ENCODE results near the gene C19orf25. TPM values are rescaled to one million over a fixed set of nuclear protein-coding genes. Genes with fewer than 3 reads are reported as not detected.

The C19orf25 gene
- total and polyA plus RNA-seq, 2 of the 13 experiments (the other 11 are each of a cell fraction or from before 2014, with no cell fraction given), result 14.2 to 32.4 TPM

DNA sequence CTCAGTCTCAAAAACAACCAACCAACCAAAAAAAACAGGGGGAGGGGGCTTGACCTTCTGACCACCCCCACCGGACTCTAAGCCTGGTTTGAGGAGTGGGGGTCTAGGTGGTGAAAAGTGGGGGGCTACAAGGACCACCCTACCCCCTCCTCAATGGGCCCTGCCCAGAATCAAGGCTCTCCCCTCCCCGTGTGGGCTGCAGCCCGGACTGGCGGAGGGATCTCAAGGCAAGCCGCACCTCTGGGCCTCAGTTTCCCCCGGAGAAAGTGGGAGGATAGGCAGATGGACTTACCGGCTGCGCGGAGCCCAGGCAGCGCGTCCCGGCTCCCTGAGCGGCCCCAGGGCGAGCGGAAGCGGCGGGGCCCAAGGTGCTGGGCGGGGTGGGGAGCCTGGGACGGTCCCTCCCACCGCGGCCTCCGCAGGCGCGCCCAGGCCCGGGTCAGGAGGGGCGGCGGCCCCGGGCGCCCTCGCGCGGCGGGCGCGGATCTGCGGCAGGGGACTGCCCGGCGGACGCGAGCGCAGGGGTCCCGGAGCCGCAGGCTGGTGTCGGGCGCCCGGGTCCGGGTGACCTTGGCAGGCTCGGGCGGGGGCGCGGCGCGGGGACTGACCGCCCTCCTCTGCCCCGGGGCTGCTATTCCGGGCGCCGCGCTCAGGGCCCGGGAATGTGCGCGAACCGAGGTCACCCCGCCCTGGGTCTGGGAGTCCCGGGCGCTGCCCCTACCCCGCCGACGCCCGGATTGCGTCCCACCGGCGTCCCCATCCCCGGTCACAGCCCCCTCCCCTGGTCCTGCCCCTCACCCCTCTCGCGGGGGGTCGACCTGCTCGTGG, 33.9 kb upstream of the C19orf25 start, which contains the start of gene ADAMTSL5 (continued):
- no peak for TF ChIP-seq SCMH1 (CRISPR knock-in tag; IDR thresholded peaks at IDR 0.05; ENCODE audit: borderline replicate concordance)
- TF ChIP-seq, protein P1, sequence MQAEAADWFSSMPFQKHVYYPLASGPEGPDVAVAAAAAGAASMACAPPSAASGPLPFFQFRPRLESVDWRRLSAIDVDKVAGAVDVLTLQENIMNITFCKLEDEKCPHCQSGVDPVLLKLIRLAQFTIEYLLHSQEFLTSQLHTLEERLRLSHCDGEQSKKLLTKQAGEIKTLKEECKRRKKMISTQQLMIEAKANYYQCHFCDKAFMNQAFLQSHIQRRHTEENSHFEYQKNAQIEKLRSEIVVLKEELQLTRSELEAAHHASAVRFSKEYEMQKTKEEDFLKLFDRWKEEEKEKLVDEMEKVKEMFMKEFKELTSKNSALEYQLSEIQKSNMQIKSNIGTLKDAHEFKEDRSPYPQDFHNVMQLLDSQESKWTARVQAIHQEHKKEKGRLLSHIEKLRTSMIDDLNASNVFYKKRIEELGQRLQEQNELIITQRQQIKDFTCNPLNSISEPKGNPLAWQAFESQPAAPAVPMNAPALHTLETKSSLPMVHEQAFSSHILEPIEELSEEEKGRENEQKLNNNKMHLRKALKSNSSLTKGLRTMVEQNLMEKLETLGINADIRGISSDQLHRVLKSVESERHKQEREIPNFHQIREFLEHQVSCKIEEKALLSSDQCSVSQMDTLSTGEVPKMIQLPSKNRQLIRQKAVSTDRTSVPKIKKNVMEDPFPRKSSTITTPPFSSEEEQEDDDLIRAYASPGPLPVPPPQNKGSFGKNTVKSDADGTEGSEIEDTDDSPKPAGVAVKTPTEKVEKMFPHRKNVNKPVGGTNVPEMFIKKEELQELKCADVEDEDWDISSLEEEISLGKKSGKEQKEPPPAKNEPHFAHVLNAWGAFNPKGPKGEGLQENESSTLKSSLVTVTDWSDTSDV (CRISPR knock-in tag; IDR thresholded peaks at IDR 0.05), result no peak
- no peak for TF ChIP-seq MTF1 (CRISPR knock-in tag; IDR thresholded peaks at IDR 0.05)
- 0 out of 2 replicates have a peak, but pooled peaks have one; percentile 10 for TF ChIP-seq SALL1 (CRISPR knock-in tag; IDR thresholded peaks at IDR 0.05)
- no peak for TF ChIP-seq MED13 (CRISPR knock-in tag; IDR thresholded peaks at IDR 0.05)
- TF ChIP-seq, protein P2, sequence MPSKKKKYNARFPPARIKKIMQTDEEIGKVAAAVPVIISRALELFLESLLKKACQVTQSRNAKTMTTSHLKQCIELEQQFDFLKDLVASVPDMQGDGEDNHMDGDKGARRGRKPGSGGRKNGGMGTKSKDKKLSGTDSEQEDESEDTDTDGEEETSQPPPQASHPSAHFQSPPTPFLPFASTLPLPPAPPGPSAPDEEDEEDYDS (CRISPR knock-in tag; IDR thresholded peaks at IDR 0.05), result no peak
- no peak for TF ChIP-seq RBAK (CRISPR knock-in tag; IDR thresholded peaks at IDR 0.05)
- TF ChIP-seq PHB2 (IDR thresholded peaks at IDR 0.05; ENCODE audit: partially characterized antibody), result no peak
- no peak for TF ChIP-seq ZSCAN9 (CRISPR knock-in tag; IDR thresholded peaks at IDR 0.05; ENCODE audit: borderline replicate concordance)
- no peak for TF ChIP-seq MIER3 (CRISPR knock-in tag; IDR thresholded peaks at IDR 0.05; ENCODE audit: borderline replicate concordance)
- TF ChIP-seq U2AF1 (optimal IDR thresholded peaks at IDR 0.05; ENCODE audit: low read depth, low read length), result no peak
- TF ChIP-seq ERF (CRISPR knock-in tag; IDR thresholded peaks at IDR 0.05), result peak; percentile 70; the same call in 1 of the 2 replicates
- no peak for TF ChIP-seq MEIS1 (CRISPR knock-in tag; IDR thresholded peaks at IDR 0.05; ENCODE audit: borderline replicate concordance)
- TF ChIP-seq, protein P3, sequence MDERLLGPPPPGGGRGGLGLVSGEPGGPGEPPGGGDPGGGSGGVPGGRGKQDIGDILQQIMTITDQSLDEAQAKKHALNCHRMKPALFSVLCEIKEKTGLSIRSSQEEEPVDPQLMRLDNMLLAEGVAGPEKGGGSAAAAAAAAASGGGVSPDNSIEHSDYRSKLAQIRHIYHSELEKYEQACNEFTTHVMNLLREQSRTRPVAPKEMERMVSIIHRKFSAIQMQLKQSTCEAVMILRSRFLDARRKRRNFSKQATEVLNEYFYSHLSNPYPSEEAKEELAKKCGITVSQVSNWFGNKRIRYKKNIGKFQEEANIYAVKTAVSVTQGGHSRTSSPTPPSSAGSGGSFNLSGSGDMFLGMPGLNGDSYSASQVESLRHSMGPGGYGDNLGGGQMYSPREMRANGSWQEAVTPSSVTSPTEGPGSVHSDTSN (CRISPR knock-in tag; IDR thresholded peaks at IDR 0.05), result no peak
- TF ChIP-seq ISX (CRISPR knock-in tag; conservative IDR thresholded peaks at IDR 0.05), result no peak
- TF ChIP-seq ARNT (IDR thresholded peaks at IDR 0.05), result no peak
- TF ChIP-seq, protein P4, sequence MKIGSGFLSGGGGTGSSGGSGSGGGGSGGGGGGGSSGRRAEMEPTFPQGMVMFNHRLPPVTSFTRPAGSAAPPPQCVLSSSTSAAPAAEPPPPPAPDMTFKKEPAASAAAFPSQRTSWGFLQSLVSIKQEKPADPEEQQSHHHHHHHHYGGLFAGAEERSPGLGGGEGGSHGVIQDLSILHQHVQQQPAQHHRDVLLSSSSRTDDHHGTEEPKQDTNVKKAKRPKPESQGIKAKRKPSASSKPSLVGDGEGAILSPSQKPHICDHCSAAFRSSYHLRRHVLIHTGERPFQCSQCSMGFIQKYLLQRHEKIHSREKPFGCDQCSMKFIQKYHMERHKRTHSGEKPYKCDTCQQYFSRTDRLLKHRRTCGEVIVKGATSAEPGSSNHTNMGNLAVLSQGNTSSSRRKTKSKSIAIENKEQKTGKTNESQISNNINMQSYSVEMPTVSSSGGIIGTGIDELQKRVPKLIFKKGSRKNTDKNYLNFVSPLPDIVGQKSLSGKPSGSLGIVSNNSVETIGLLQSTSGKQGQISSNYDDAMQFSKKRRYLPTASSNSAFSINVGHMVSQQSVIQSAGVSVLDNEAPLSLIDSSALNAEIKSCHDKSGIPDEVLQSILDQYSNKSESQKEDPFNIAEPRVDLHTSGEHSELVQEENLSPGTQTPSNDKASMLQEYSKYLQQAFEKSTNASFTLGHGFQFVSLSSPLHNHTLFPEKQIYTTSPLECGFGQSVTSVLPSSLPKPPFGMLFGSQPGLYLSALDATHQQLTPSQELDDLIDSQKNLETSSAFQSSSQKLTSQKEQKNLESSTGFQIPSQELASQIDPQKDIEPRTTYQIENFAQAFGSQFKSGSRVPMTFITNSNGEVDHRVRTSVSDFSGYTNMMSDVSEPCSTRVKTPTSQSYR (CRISPR knock-in tag; IDR thresholded peaks at IDR 0.05; ENCODE audit: borderline replicate concordance), result no peak
- no peak for TF ChIP-seq ZNF337 (CRISPR knock-in tag; IDR thresholded peaks at IDR 0.05; ENCODE audit: borderline replicate concordance, low read depth)
- TF ChIP-seq, protein P5, sequence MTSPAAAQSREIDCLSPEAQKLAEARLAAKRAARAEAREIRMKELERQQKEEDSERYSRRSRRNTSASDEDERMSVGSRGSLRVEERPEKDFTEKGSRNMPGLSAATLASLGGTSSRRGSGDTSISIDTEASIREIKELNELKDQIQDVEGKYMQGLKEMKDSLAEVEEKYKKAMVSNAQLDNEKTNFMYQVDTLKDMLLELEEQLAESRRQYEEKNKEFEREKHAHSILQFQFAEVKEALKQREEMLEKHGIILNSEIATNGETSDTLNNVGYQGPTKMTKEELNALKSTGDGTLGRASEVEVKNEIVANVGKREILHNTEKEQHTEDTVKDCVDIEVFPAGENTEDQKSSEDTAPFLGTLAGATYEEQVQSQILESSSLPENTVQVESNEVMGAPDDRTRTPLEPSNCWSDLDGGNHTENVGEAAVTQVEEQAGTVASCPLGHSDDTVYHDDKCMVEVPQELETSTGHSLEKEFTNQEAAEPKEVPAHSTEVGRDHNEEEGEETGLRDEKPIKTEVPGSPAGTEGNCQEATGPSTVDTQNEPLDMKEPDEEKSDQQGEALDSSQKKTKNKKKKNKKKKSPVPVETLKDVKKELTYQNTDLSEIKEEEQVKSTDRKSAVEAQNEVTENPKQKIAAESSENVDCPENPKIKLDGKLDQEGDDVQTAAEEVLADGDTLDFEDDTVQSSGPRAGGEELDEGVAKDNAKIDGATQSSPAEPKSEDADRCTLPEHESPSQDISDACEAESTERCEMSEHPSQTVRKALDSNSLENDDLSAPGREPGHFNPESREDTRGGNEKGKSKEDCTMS (CRISPR knock-in tag; conservative IDR thresholded peaks at IDR 0.05), result no peak
